ENCODE data around the gene GLI2.

The GLI2 gene

DNA sequence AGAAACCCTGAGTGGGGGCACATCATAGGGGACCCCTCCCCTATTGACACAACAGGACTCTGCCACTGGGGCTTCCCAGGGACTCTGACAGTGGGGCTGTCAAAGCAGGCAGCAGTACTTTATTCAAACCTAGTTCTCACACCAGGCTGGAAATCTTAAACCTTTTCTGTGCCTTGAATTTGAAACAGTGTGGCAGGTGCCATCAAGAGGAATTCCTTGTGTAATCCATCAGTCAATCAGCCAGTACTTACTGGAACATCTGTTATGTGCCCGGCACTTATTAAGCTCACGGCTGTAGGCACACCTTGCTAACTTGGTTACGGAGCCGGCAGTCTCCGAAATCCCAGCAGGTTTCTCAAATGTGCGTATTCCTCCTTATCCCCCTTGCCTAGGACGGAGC lies 12.0 kb downstream of the GLI2 start:
- H3K36me3 ChIP-seq (ENCODE audit: insufficient read depth, low read depth, low read length) = no peaks in the 10 kb centered on the region
- no peak overlapping the region for H3K4me3 ChIP-seq (ENCODE audit: low read length)
- no peaks in the 10 kb centered on the region for H3K27me3 ChIP-seq (ENCODE audit: insufficient read depth, low read length)
- H3K9ac ChIP-seq (ENCODE audit: low read depth, low read length) = no peak overlapping the region
- H3K9me3 ChIP-seq (ENCODE audit: insufficient read depth, low read depth, low read length) = no peaks in the 10 kb centered on the region
- peaks cover 29% of the 10 kb centered on the region; the same call in 1 of the 2 replicates for H3K4me1 ChIP-seq (ENCODE audit: insufficient read depth, low read length)
- no peak overlapping the region for H3K27ac ChIP-seq (ENCODE audit: low read length)

- H3K4me1 ChIP-seq (ENCODE audit: insufficient read depth, low read length) = peaks cover 23% of the 10 kb centered on the region; the same call in 1 of the 2 replicates
- H3K4me3 ChIP-seq (ENCODE audit: low read length) = no peak overlapping the region
- no peaks in the 10 kb centered on the region for H3K9me3 ChIP-seq (ENCODE audit: insufficient read depth, low read depth, low read length)
- no peaks in the 10 kb centered on the region for H3K27me3 ChIP-seq (ENCODE audit: insufficient read depth, low read length)
- H3K9ac ChIP-seq (ENCODE audit: low read depth, low read length) = no peak overlapping the region
- no peak overlapping the region for H3K27ac ChIP-seq (ENCODE audit: low read length)
- no peaks in the 10 kb centered on the region for H3K36me3 ChIP-seq (ENCODE audit: insufficient read depth, low read depth, low read length)
Observed at GRCh38 chr2:120748310-120748709, 12.6 kb downstream of the GLI2 start.

- Histone ChIP-seq H3K4me1 (ENCODE audit: insufficient read depth, low read length) (peaks cover 19% of the 10 kb centered on the region; the same call in 1 of the 2 replicates), H3K27me3 (ENCODE audit: insufficient read depth, low read length) (no peaks in the 10 kb centered on the region), H3K27ac (ENCODE audit: low read length) (no peak overlapping the region), H3K9ac (ENCODE audit: low read depth, low read length) (no peak overlapping the region), H3K9me3 (ENCODE audit: insufficient read depth, low read depth, low read length) (no peaks in the 10 kb centered on the region), H3K36me3 (ENCODE audit: insufficient read depth, low read depth, low read length) (no peaks in the 10 kb centered on the region), H3K4me3 (ENCODE audit: low read length) (no peak overlapping the region)
Observed at GRCh38 chr2:120748741-120749140, 13.1 kb downstream of the GLI2 start.

GRCh38 chr2:120749506-120750431 lies 14.1 kb downstream of the GLI2 start:
- Histone ChIP-seq H3K27ac (ENCODE audit: low read length) (no peak overlapping the region), H3K9me3 (ENCODE audit: insufficient read depth, low read depth, low read length) (no peaks in the 10 kb centered on the region), H3K4me1 (ENCODE audit: insufficient read depth, low read length) (peaks cover 16% of the 10 kb centered on the region; the same call in 1 of the 2 replicates), H3K9ac (ENCODE audit: low read depth, low read length) (no peak overlapping the region), H3K27me3 (ENCODE audit: insufficient read depth, low read length) (no peaks in the 10 kb centered on the region), H3K4me3 (ENCODE audit: low read length) (no peak overlapping the region), H3K36me3 (ENCODE audit: insufficient read depth, low read depth, low read length) (no peaks in the 10 kb centered on the region)

GRCh38 chr2:120750488-120751210 lies 15.0 kb downstream of the GLI2 start:
- Histone ChIP-seq H3K36me3 (ENCODE audit: insufficient read depth, low read depth, low read length) (no peaks in the 10 kb centered on the region), H3K4me3 (ENCODE audit: low read length) (no peak overlapping the region), H3K4me1 (ENCODE audit: insufficient read depth, low read length) (peaks cover 12% of the 10 kb centered on the region; the same call in 1 of the 2 replicates), H3K27me3 (ENCODE audit: insufficient read depth, low read length) (no peaks in the 10 kb centered on the region), H3K9me3 (ENCODE audit: insufficient read depth, low read depth, low read length) (no peaks in the 10 kb centered on the region), H3K9ac (ENCODE audit: low read depth, low read length) (no peak overlapping the region), H3K27ac (ENCODE audit: low read length) (no peak overlapping the region)

GRCh38 chr2:120751553-120751952 lies 15.9 kb downstream of the GLI2 start:
- Histone ChIP-seq H3K9me3 (ENCODE audit: insufficient read depth, low read depth, low read length) (no peaks in the 10 kb centered on the region), H3K4me3 (ENCODE audit: low read length) (no peak overlapping the region), H3K27me3 (ENCODE audit: insufficient read depth, low read length) (no peaks in the 10 kb centered on the region), H3K27ac (ENCODE audit: low read length) (no peak overlapping the region), H3K9ac (ENCODE audit: low read depth, low read length) (no peak overlapping the region), H3K36me3 (ENCODE audit: insufficient read depth, low read depth, low read length) (no peaks in the 10 kb centered on the region), H3K4me1 (ENCODE audit: insufficient read depth, low read length) (peaks cover 12% of the 10 kb centered on the region; the same call in 1 of the 2 replicates)

DNA sequence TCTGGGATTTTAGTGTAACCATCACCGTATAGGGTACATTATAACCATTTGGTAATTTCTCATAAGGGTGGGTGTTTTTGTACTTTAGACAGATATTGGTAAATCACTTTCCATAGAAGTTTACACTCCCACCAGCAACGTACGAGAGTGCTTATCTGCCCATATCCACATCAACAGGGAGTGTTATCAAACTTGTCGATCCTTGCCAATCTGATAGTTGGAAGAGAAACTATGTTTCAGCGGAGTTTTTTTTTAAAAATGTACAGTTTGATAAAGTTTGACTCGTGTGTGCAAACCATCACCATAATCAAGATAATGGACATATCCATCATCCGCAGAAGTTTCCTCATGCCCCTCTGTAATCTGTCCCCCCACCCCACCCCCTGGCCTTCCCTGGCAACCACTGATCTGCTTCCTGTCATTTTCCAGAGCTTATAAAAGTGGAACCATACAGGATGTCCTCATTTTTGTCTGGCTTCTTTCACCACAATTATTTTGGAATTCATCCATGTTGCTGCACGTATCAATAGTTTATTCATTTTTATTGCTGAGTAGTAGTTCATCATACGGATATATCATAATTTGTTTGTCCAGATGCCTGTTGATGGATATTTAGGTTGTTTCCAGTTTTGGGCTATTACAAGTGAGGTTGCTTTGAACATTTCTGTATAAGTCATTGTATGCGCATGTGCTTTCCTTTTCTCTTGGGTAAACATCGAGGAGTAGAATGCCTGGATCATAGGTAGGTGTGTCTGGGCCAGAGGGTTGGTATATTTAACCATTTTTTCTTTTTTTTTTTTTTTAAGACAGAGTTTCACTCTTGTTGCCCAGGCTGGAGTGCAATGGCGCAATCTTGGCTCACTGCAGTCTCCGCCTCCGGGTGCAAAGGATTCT lies 18.6 kb downstream of the GLI2 start:
- Histone ChIP-seq H3K27ac (ENCODE audit: low read length) (no peak overlapping the region), H3K4me1 (ENCODE audit: insufficient read depth, low read length) (peaks cover 32% of the 10 kb centered on the region), H3K9ac (ENCODE audit: low read depth, low read length) (no peak overlapping the region), H3K27me3 (ENCODE audit: insufficient read depth, low read length) (no peaks in the 10 kb centered on the region), H3K9me3 (ENCODE audit: insufficient read depth, low read depth, low read length) (no peaks in the 10 kb centered on the region), H3K36me3 (ENCODE audit: insufficient read depth, low read depth, low read length) (no peaks in the 10 kb centered on the region), H3K4me3 (ENCODE audit: low read length) (no peak overlapping the region)

- Histone ChIP-seq H3K4me1 (ENCODE audit: insufficient read depth, low read length) (peaks cover 41% of the 10 kb centered on the region), H3K27ac (ENCODE audit: low read length) (peak overlapping the region; percentile 43), H3K9ac (ENCODE audit: low read depth, low read length) (no peak overlapping the region; the same call in 1 of the 2 replicates), H3K4me3 (ENCODE audit: low read length) (no peak overlapping the region), H3K9me3 (ENCODE audit: insufficient read depth, low read depth, low read length) (no peaks in the 10 kb centered on the region), H3K27me3 (ENCODE audit: insufficient read depth, low read length) (no peaks in the 10 kb centered on the region), H3K36me3 (ENCODE audit: insufficient read depth, low read depth, low read length) (no peaks in the 10 kb centered on the region)
Observed at GRCh38 chr2:120758181-120759144, 22.8 kb downstream of the GLI2 start.

DNA sequence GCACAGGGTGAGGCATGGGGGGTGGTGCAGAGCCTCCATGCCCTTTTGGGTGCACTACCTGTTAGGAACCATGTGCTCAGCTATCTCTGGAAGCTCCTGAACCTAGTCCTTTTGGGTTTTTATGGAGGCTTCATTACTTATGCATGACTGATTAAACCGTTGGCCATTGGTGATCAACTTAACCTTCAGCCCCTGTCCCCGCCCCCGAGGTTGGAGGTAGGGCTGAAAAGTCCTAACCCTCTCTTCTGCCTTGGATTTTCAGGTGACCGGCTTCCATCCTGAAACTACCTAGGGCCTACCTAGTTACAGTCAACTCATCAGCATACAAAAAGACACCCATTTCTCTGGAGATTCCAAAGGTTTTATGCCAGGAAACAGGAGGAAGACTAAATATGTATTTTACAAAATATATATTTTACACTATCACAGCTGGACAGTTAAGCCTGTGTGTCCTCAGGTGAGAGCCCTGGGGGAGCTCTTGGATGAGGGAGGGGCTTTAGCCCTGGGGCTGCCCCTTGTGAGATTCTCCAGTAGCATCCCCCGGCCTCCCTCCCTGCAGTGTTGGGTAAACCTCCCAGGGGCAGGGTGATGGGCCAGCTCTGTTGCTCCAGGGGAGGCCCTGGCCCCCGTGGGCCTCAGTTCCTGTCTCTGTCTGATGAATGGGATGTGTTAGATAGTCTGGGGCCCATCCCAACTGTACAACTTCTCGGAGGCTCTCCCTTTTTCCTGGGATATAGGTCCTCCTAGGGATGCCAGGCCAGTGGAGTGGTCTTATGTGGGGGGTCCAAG lies 24.1 kb downstream of the GLI2 start:
- H3K4me1 ChIP-seq (ENCODE audit: insufficient read depth, low read length) = peaks cover 46% of the 10 kb centered on the region
- no peaks in the 10 kb centered on the region for H3K27me3 ChIP-seq (ENCODE audit: insufficient read depth, low read length)
- H3K4me3 ChIP-seq (ENCODE audit: low read length) = no peak overlapping the region; the same call in 1 of the 2 replicates
- H3K9me3 ChIP-seq (ENCODE audit: insufficient read depth, low read depth, low read length) = no peaks in the 10 kb centered on the region
- no peak overlapping the region for H3K27ac ChIP-seq (ENCODE audit: low read length)
- H3K36me3 ChIP-seq (ENCODE audit: insufficient read depth, low read depth, low read length) = no peaks in the 10 kb centered on the region
- no peak overlapping the region for H3K9ac ChIP-seq (ENCODE audit: low read depth, low read length)

All from iPS-20b (cell line).